WTC11 (cell line): ENCODE data around the gene ZGLP1. TPM values are rescaled to one million over a fixed set of nuclear protein-coding genes. Genes with fewer than 3 reads are reported as not detected.

Experiments
- ATAC-seq: fragments of 200-7000 bp; cut with Tn5 transposase; 2 replicates; pipeline ENCODE4 v1.10.0; 2021; ENCODE audit warnings: mild to moderate bottlenecking, moderate library complexity
- CTCF ChIA-PET: fragments of 300-600 bp; sonication (Branson Sonifier 250); formaldehyde crosslinking; loops from one replicate; lab custom pipeline; 2021; ENCODE audit warnings: antibody characterized with exemption; lab: Charles Lee
- POLR2A ChIA-PET: fragments of 350-600 bp; sonication (Branson Sonifier 250); formaldehyde crosslinking; loops from one replicate; lab custom pipeline; 2021; ENCODE audit warnings: antibody characterized with exemption; lab: Charles Lee
- DNase-seq: peaks from one replicate; pipeline ENCODE4 v3.0.0; 2021; ENCODE audit warnings: low spot score
- H3K27ac Mint-ChIP-seq: 2 replicates; pipeline ENCODE4 v1.8.0; 2021; ENCODE audit warnings: mixed read lengths
- H3K27me3 Mint-ChIP-seq: 2 replicates; pipeline ENCODE4 v1.8.0; 2021; ENCODE audit warnings: low read depth, mild to moderate bottlenecking, moderate library complexity, mixed read lengths
- H3K36me3 Mint-ChIP-seq: 2 replicates; pipeline ENCODE4 v1.8.0; 2021; ENCODE audit warnings: mixed read lengths
- H3K4me1 Mint-ChIP-seq: 2 replicates; pipeline ENCODE4 v1.8.0; 2022; ENCODE audit warnings: mixed read lengths
- H3K4me3 Mint-ChIP-seq: 2 replicates; pipeline ENCODE4 v1.8.0; 2021; ENCODE audit warnings: mild to moderate bottlenecking, moderate library complexity, mixed read lengths
- H3K9me3 Mint-ChIP-seq: 2 replicates; pipeline ENCODE4 v1.8.0; 2021; ENCODE audit warnings: mixed read lengths
- CREB1 ChIP-seq: sonication (generic); formaldehyde crosslinking; IDR thresholded peaks from 2 replicates; pipeline ENCODE4 v1.8.0; 2023; ENCODE audit warnings: mild to moderate bottlenecking, missing genetic modification reagents
- ESRRA ChIP-seq: sonication (generic); formaldehyde crosslinking; IDR thresholded peaks from 2 replicates; pipeline ENCODE4 v1.8.1; 2022; ENCODE audit warnings: mild to moderate bottlenecking, missing genetic modification reagents, borderline replicate concordance
- FOXP1 ChIP-seq: sonication (generic); formaldehyde crosslinking; IDR thresholded peaks from 2 replicates; pipeline ENCODE4 v1.8.0; 2022; ENCODE audit warnings: missing genetic modification reagents, mild to moderate bottlenecking, moderate library complexity, borderline replicate concordance
- GABPB1 ChIP-seq: sonication (generic); formaldehyde crosslinking; IDR thresholded peaks from 2 replicates; pipeline ENCODE4 v1.8.1; 2023; ENCODE audit warnings: mild to moderate bottlenecking, missing genetic modification reagents
- GTF2I ChIP-seq: fragments of 250-450 bp; sonication (Bioruptor Pico); conservative IDR thresholded peaks from 2 replicates; pipeline ENCODE4 v1.4.0; 2021; ENCODE audit warnings: mild to moderate bottlenecking
- KAT7 ChIP-seq: sonication (generic); formaldehyde crosslinking; IDR thresholded peaks from 2 replicates; pipeline ENCODE4 v1.8.1; 2023; ENCODE audit warnings: missing genetic modification reagents, mild to moderate bottlenecking, borderline replicate concordance
- NFATC4 ChIP-seq: fragments of 250-450 bp; sonication (Bioruptor Pico); IDR thresholded peaks from 2 replicates; pipeline ENCODE4 v1.9.0; 2021; ENCODE audit warnings: mild to moderate bottlenecking
- NR2C2 ChIP-seq: sonication (generic); formaldehyde crosslinking; IDR thresholded peaks from 2 replicates; pipeline ENCODE4 v1.8.0; 2022; ENCODE audit warnings: mild to moderate bottlenecking, missing genetic modification reagents
- OVOL2 ChIP-seq: fragments of 250-450 bp; sonication (Bioruptor Pico); IDR thresholded peaks from 2 replicates; pipeline ENCODE4 v1.9.0; 2021; ENCODE audit warnings: mild to moderate bottlenecking, borderline replicate concordance
- SMAD4 ChIP-seq: sonication (generic); formaldehyde crosslinking; IDR thresholded peaks from 2 replicates; pipeline ENCODE4 v1.8.0; 2022; ENCODE audit warnings: mild to moderate bottlenecking, missing genetic modification reagents
- SP1 ChIP-seq: sonication (generic); formaldehyde crosslinking; conservative IDR thresholded peaks from 2 replicates; pipeline ENCODE4 v1.8.1; 2022; ENCODE audit warnings: missing genetic modification reagents
- TEAD1 ChIP-seq: sonication (generic); formaldehyde crosslinking; IDR thresholded peaks from 2 replicates; pipeline ENCODE4 v1.8.0; 2022; ENCODE audit warnings: mild to moderate bottlenecking, missing genetic modification reagents
- TP53 ChIP-seq: sonication (generic); formaldehyde crosslinking; IDR thresholded peaks from 2 replicates; pipeline ENCODE4 v1.8.1; 2023; ENCODE audit warnings: mild to moderate bottlenecking, missing genetic modification reagents
- ZNF396 ChIP-seq: fragments of 250-450 bp; sonication (Bioruptor Pico); IDR thresholded peaks from 2 replicates; pipeline ENCODE4 v1.8.0; 2021; ENCODE audit warnings: mild to moderate bottlenecking, moderate library complexity, borderline replicate concordance
- ZNF423 ChIP-seq: fragments of 250-450 bp; sonication (Bioruptor Pico); IDR thresholded peaks from 2 replicates; pipeline ENCODE4 v2.1.2; 2022; ENCODE audit warnings: mild to moderate bottlenecking, moderate library complexity
- total RNA-seq: library from RNA; stranded (reverse); gene quantifications from 3 replicates; pipeline ENCODE4 v1.2.3, GENCODE V29; 2021
- TF ChIP-seq, protein P1 (sequence below): fragments of 250-450 bp; sonication (Bioruptor Pico); IDR thresholded peaks from 2 replicates; pipeline ENCODE4 v1.9.0; 2021; ENCODE audit warnings: mild to moderate bottlenecking
- TF ChIP-seq, protein P2 (sequence below): sonication (generic); formaldehyde crosslinking; IDR thresholded peaks from 2 replicates; pipeline ENCODE4 v1.8.1; 2023; ENCODE audit warnings: mild to moderate bottlenecking, missing genetic modification reagents
- TF ChIP-seq, protein P3 (sequence below): sonication (generic); formaldehyde crosslinking; IDR thresholded peaks from 2 replicates; pipeline ENCODE4 v1.8.0; 2023; ENCODE audit warnings: missing genetic modification reagents, mild to moderate bottlenecking, borderline replicate concordance
- TF ChIP-seq, protein P4 (sequence below): sonication (generic); formaldehyde crosslinking; IDR thresholded peaks from 2 replicates; pipeline ENCODE4 v1.8.1; 2022; ENCODE audit warnings: low read depth, mild to moderate bottlenecking, moderate library complexity, missing genetic modification reagents, borderline replicate concordance
- TF ChIP-seq, protein P5 (sequence below): sonication (generic); formaldehyde crosslinking; conservative IDR thresholded peaks from 2 replicates; pipeline ENCODE4 v1.8.1; 2023; ENCODE audit warnings: mild to moderate bottlenecking, low read depth, missing genetic modification reagents, moderate library complexity
- TF ChIP-seq, protein P6 (sequence below): sonication (generic); formaldehyde crosslinking; IDR thresholded peaks from 2 replicates; pipeline ENCODE4 v1.8.1; 2023; ENCODE audit warnings: mild to moderate bottlenecking, missing genetic modification reagents, borderline replicate concordance

Gene ZGLP1
- total RNA-seq, 1 experiment from 2014 or later, result 5.9 TPM

DNA sequence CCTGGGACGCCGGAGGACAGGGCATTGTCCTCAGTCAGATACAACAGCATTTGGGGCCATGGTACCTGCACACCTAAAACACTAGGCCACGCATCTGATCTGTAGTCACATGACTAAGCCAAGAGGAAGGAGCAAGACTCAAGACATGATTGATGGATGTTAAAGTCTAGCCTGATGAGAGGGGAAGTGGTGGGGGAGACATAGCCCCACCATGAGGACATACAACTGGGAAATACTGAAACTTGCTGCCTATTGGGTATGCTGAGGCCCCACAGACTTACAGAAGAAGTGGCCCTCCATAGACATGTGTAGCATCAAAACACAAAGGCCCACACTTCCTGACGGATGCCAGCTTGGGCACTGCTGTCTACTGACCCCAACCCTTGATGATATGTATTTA is 24.2 kb downstream of the ZGLP1 start:
- H3K9me3 Mint-ChIP-seq, result no peaks in the 10 kb centered on the region
- POLR2A ChIA-PET, result no interaction called here
- no peaks in the 10 kb centered on the region; the same call in 1 of the 2 replicates for H3K36me3 Mint-ChIP-seq
- peaks cover 46% of the 10 kb centered on the region for H3K27me3 Mint-ChIP-seq
- ATAC-seq (no peak), DNase-seq (no peak)
- no peak overlapping the region for H3K27ac Mint-ChIP-seq
- no peak overlapping the region for H3K4me3 Mint-ChIP-seq
- TF ChIP-seq, protein P1, sequence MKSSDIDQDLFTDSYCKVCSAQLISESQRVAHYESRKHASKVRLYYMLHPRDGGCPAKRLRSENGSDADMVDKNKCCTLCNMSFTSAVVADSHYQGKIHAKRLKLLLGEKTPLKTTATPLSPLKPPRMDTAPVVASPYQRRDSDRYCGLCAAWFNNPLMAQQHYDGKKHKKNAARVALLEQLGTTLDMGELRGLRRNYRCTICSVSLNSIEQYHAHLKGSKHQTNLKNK (CRISPR knock-in tag), result no peak
- TF ChIP-seq CREB1 (no peak), GABPB1 (CRISPR knock-in tag) (no peak), NFATC4 (CRISPR knock-in tag) (no peak), TP53 (no peak), ZNF396 (CRISPR knock-in tag) (no peak), KAT7 (CRISPR knock-in tag) (no peak), ZNF423 (CRISPR knock-in tag) (no peak), NR2C2 (CRISPR knock-in tag) (no peak), SP1 (CRISPR knock-in tag) (no peak), SMAD4 (CRISPR knock-in tag) (no peak), FOXP1 (CRISPR knock-in tag) (no peak)
- TF ChIP-seq, protein P2, sequence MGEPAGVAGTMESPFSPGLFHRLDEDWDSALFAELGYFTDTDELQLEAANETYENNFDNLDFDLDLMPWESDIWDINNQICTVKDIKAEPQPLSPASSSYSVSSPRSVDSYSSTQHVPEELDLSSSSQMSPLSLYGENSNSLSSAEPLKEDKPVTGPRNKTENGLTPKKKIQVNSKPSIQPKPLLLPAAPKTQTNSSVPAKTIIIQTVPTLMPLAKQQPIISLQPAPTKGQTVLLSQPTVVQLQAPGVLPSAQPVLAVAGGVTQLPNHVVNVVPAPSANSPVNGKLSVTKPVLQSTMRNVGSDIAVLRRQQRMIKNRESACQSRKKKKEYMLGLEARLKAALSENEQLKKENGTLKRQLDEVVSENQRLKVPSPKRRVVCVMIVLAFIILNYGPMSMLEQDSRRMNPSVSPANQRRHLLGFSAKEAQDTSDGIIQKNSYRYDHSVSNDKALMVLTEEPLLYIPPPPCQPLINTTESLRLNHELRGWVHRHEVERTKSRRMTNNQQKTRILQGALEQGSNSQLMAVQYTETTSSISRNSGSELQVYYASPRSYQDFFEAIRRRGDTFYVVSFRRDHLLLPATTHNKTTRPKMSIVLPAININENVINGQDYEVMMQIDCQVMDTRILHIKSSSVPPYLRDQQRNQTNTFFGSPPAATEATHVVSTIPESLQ (CRISPR knock-in tag), result no peak
- TF ChIP-seq, protein P3, sequence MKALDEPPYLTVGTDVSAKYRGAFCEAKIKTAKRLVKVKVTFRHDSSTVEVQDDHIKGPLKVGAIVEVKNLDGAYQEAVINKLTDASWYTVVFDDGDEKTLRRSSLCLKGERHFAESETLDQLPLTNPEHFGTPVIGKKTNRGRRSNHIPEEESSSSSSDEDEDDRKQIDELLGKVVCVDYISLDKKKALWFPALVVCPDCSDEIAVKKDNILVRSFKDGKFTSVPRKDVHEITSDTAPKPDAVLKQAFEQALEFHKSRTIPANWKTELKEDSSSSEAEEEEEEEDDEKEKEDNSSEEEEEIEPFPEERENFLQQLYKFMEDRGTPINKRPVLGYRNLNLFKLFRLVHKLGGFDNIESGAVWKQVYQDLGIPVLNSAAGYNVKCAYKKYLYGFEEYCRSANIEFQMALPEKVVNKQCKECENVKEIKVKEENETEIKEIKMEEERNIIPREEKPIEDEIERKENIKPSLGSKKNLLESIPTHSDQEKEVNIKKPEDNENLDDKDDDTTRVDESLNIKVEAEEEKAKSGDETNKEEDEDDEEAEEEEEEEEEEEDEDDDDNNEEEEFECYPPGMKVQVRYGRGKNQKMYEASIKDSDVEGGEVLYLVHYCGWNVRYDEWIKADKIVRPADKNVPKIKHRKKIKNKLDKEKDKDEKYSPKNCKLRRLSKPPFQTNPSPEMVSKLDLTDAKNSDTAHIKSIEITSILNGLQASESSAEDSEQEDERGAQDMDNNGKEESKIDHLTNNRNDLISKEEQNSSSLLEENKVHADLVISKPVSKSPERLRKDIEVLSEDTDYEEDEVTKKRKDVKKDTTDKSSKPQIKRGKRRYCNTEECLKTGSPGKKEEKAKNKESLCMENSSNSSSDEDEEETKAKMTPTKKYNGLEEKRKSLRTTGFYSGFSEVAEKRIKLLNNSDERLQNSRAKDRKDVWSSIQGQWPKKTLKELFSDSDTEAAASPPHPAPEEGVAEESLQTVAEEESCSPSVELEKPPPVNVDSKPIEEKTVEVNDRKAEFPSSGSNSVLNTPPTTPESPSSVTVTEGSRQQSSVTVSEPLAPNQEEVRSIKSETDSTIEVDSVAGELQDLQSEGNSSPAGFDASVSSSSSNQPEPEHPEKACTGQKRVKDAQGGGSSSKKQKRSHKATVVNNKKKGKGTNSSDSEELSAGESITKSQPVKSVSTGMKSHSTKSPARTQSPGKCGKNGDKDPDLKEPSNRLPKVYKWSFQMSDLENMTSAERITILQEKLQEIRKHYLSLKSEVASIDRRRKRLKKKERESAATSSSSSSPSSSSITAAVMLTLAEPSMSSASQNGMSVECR, result no peak
- TF ChIP-seq, protein P4, sequence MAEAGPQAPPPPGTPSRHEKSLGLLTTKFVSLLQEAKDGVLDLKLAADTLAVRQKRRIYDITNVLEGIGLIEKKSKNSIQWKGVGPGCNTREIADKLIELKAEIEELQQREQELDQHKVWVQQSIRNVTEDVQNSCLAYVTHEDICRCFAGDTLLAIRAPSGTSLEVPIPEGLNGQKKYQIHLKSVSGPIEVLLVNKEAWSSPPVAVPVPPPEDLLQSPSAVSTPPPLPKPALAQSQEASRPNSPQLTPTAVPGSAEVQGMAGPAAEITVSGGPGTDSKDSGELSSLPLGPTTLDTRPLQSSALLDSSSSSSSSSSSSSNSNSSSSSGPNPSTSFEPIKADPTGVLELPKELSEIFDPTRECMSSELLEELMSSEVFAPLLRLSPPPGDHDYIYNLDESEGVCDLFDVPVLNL, result no peak
- CTCF ChIA-PET, result interaction anchor here (1.0 to 9.0 kb wide), 5 partner anchors 14 to 131 kb away, joined by 3 to 180 read pairs (median 4); partner anchors contain the start of gene ICAM1
- peaks cover 19% of the 10 kb centered on the region for H3K4me1 Mint-ChIP-seq

DNA sequence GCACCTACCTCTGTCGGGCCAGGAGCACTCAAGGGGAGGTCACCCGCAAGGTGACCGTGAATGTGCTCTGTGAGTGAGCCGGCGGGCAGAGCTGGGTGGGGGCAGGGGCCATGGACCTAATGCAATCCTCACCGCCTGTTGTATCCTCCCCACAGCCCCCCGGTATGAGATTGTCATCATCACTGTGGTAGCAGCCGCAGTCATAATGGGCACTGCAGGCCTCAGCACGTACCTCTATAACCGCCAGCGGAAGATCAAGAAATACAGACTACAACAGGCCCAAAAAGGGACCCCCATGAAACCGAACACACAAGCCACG is 24.7 kb downstream of the ZGLP1 start:
- H3K36me3 Mint-ChIP-seq, result no peaks in the 10 kb centered on the region; the same call in 1 of the 2 replicates
- no peaks in the 10 kb centered on the region for H3K9me3 Mint-ChIP-seq
- CTCF ChIA-PET, result interaction anchor here (1.0 to 1.1 kb wide), 2 partner anchors 14 to 26 kb away, joined by 3 to 4 read pairs; partner anchors contain the start of gene ICAM1
- H3K4me1 Mint-ChIP-seq, result peaks cover 17% of the 10 kb centered on the region
- H3K4me3 Mint-ChIP-seq, result no peak overlapping the region
- POLR2A ChIA-PET, result no interaction called here
- no peak overlapping the region for H3K27ac Mint-ChIP-seq
- no peak for ATAC-seq
- DNase-seq, result no peak
- H3K27me3 Mint-ChIP-seq, result peaks cover 42% of the 10 kb centered on the region
- TF ChIP-seq FOXP1 (CRISPR knock-in tag) (no peak), ESRRA (CRISPR knock-in tag) (no peak), TEAD1 (CRISPR knock-in tag) (no peak), GABPB1 (CRISPR knock-in tag) (no peak), OVOL2 (CRISPR knock-in tag) (no peak), GTF2I (CRISPR knock-in tag) (no peak)
- TF ChIP-seq, protein P5, sequence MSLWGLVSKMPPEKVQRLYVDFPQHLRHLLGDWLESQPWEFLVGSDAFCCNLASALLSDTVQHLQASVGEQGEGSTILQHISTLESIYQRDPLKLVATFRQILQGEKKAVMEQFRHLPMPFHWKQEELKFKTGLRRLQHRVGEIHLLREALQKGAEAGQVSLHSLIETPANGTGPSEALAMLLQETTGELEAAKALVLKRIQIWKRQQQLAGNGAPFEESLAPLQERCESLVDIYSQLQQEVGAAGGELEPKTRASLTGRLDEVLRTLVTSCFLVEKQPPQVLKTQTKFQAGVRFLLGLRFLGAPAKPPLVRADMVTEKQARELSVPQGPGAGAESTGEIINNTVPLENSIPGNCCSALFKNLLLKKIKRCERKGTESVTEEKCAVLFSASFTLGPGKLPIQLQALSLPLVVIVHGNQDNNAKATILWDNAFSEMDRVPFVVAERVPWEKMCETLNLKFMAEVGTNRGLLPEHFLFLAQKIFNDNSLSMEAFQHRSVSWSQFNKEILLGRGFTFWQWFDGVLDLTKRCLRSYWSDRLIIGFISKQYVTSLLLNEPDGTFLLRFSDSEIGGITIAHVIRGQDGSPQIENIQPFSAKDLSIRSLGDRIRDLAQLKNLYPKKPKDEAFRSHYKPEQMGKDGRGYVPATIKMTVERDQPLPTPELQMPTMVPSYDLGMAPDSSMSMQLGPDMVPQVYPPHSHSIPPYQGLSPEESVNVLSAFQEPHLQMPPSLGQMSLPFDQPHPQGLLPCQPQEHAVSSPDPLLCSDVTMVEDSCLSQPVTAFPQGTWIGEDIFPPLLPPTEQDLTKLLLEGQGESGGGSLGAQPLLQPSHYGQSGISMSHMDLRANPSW (CRISPR knock-in tag), result no peak
- TF ChIP-seq, protein P6, sequence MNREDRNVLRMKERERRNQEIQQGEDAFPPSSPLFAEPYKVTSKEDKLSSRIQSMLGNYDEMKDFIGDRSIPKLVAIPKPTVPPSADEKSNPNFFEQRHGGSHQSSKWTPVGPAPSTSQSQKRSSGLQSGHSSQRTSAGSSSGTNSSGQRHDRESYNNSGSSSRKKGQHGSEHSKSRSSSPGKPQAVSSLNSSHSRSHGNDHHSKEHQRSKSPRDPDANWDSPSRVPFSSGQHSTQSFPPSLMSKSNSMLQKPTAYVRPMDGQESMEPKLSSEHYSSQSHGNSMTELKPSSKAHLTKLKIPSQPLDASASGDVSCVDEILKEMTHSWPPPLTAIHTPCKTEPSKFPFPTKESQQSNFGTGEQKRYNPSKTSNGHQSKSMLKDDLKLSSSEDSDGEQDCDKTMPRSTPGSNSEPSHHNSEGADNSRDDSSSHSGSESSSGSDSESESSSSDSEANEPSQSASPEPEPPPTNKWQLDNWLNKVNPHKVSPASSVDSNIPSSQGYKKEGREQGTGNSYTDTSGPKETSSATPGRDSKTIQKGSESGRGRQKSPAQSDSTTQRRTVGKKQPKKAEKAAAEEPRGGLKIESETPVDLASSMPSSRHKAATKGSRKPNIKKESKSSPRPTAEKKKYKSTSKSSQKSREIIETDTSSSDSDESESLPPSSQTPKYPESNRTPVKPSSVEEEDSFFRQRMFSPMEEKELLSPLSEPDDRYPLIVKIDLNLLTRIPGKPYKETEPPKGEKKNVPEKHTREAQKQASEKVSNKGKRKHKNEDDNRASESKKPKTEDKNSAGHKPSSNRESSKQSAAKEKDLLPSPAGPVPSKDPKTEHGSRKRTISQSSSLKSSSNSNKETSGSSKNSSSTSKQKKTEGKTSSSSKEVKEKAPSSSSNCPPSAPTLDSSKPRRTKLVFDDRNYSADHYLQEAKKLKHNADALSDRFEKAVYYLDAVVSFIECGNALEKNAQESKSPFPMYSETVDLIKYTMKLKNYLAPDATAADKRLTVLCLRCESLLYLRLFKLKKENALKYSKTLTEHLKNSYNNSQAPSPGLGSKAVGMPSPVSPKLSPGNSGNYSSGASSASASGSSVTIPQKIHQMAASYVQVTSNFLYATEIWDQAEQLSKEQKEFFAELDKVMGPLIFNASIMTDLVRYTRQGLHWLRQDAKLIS (CRISPR knock-in tag), result no peak
